Smooth muscle cell (in vitro differentiated cells): ENCODE results near the gene CEP128. TPM values are rescaled to one million over a fixed set of nuclear protein-coding genes. Genes with fewer than 3 reads are reported as not detected.

Source experiments
- DNase-seq: peaks from one replicate; lab custom pipeline; 2025; ENCODE audit not compliant: unreplicated experiment; lab: John Stamatoyannopoulos, UW
- H2AFZ ChIP-seq: fragments of 200-600 bp; sonication (generic); 2 replicates; pipeline ENCODE4 v1.6.0; 2016; ENCODE audit warnings: antibody characterized with exemption, low read depth, mild to moderate bottlenecking
- H3F3A ChIP-seq: fragments of 200-600 bp; sonication (generic); 2 replicates; pipeline ENCODE4 v1.6.0; 2017; ENCODE audit warnings: antibody characterized with exemption, low read depth
- H3K27ac ChIP-seq: fragments of 200-600 bp; sonication (generic); 2 replicates; pipeline ENCODE4 v1.5.1; 2016; ENCODE audit warnings: low read depth, mild to moderate bottlenecking
- H3K27me3 ChIP-seq: fragments of 200-600 bp; sonication (generic); 2 replicates; pipeline ENCODE4 v1.6.1; 2016; ENCODE audit warnings: low read depth, mild to moderate bottlenecking
- H3K36me3 ChIP-seq: fragments of 200-600 bp; sonication (generic); 2 replicates; pipeline ENCODE4 v1.5.1; 2016; ENCODE audit warnings: low read depth
- H3K4me1 ChIP-seq: fragments of 200-600 bp; sonication (generic); 2 replicates; pipeline ENCODE4 v1.5.1; 2016; ENCODE audit warnings: low read depth
- H3K4me2 ChIP-seq: fragments of 200-600 bp; sonication (generic); 2 replicates; pipeline ENCODE4 v1.6.0; 2016; ENCODE audit warnings: mild to moderate bottlenecking
- H3K4me3 ChIP-seq: fragments of 200-600 bp; sonication (generic); 2 replicates; pipeline ENCODE4 v1.5.1; 2016; ENCODE audit warnings: mild to moderate bottlenecking
- H3K79me2 ChIP-seq: fragments of 200-600 bp; sonication (generic); 2 replicates; pipeline ENCODE4 v1.6.0; 2016; ENCODE audit warnings: low read depth, mild to moderate bottlenecking
- H3K9ac ChIP-seq: fragments of 200-600 bp; sonication (generic); 2 replicates; pipeline ENCODE4 v1.6.0; 2016; ENCODE audit warnings: low read depth
- H3K9me3 ChIP-seq: fragments of 200-600 bp; sonication (generic); replicated peaks from 2 replicates; pipeline ENCODE4 v1.5.1; 2016; ENCODE audit warnings: low read depth
- H4K20me1 ChIP-seq: fragments of 200-600 bp; sonication (generic); 2 replicates; pipeline ENCODE4 v1.6.0; 2016; ENCODE audit warnings: low read depth
- CTCF ChIP-seq: fragments of 200-600 bp; sonication (generic); IDR thresholded peaks from 2 replicates; pipeline ENCODE4 v1.5.1; 2017; ENCODE audit warnings: borderline replicate concordance, mild to moderate bottlenecking, antibody characterized with exemption; ENCODE audit not compliant: insufficient read depth, poor library complexity, severe bottlenecking
- WGBS: methylation state at CpG from one replicate; pipeline ENCODE4 v1.1.7; 2016; ENCODE audit warnings: low lambda C conversion rate; 5-methylcytosine and 5-hydroxymethylcytosine counted together
- polyA plus RNA-seq: library from polyadenylated mRNA; unstranded; fragments of >200 nt; fragmentation: Nextera tagmentation; extraction: Ambion mirVana; gene quantifications from 2 replicates; pipeline ENCODE4 v1.2.1, GENCODE V29; 2016
- total RNA-seq: library from RNA; depleted of rRNA; stranded (reverse); fragments of >200 nt; gene quantifications from 2 replicates; pipeline ENCODE4 v1.2.3, GENCODE V29; 2014

The CEP128 gene
- total and polyA plus RNA-seq, 2 experiments from 2014 or later = 2.7 to 4.4 TPM

DNA sequence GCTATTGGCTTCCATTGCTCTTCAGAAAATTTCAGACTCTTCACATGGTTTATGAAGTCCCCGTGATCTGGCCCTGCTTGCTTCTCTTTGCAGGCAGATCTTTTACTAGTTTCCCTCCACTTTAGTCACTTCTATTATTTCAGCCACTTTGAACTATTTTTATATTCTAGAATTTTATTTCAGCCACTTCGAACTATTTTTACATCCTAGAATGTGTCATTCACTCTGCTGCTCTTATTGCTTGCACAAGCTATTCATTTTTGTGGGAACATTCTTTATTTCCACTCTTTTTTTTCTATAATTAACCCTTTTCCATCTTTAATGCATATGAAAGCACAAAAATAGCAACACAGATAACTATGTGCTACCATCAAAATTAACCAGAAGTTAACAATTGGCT, 38.4 kb upstream of the CEP128 start:
- no peak overlapping the region for H3K27ac ChIP-seq
- H3K9ac ChIP-seq = no peak overlapping the region
- DNase-seq = no peak
- H3K4me1 ChIP-seq = no peaks in the 10 kb centered on the region
- no peaks in the 10 kb centered on the region for H3K36me3 ChIP-seq
- 92% methylated on average over 2 of the region's 2 CpGs for WGBS
- peaks cover 3% of the 10 kb centered on the region for H3K27me3 ChIP-seq
- H3K4me2 ChIP-seq = no peak overlapping the region
- no peaks in the 10 kb centered on the region for H3F3A ChIP-seq
- H4K20me1 ChIP-seq = no peaks in the 10 kb centered on the region
- no peaks in the 10 kb centered on the region for H3K9me3 ChIP-seq
- TF ChIP-seq CTCF = no peak
- H3K4me3 ChIP-seq = no peak overlapping the region
- H2AFZ ChIP-seq = no peak overlapping the region
- no peaks in the 10 kb centered on the region for H3K79me2 ChIP-seq

GRCh38 chr14:80978403-80978802, 36.9 kb upstream of the CEP128 start:
- Histone ChIP-seq H3K4me1 (no peaks in the 10 kb centered on the region), H3K27ac (no peak overlapping the region), H2AFZ (no peak overlapping the region), H3K27me3 (peaks cover 3% of the 10 kb centered on the region), H3K4me2 (no peak overlapping the region), H4K20me1 (no peaks in the 10 kb centered on the region), H3F3A (no peaks in the 10 kb centered on the region), H3K36me3 (no peaks in the 10 kb centered on the region), H3K79me2 (no peaks in the 10 kb centered on the region), H3K9ac (no peak overlapping the region), H3K9me3 (no peaks in the 10 kb centered on the region), H3K4me3 (no peak overlapping the region)
- no peak for TF ChIP-seq CTCF
- no peak for DNase-seq
- WGBS = 78% methylated on average over 2 of the region's 2 CpGs

DNA sequence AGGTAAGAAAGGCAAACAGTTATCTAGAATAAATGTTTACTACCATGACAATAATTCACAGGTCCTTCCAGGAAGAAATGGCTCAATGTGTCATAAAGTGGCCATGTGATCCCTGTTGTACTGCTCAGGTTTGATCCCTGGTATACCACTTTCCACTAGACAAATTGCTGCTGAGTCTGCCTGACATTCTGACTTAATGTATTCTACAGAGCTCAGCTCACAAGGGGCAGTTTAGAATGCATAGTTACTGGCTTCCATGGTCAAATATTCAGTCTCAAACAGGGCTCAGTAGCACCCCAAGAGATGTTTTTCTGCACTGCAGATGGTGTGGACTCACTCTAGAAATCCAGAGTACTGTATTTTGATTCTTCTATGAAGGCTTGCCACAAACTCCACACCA, 35.7 kb upstream of the CEP128 start:
- Histone ChIP-seq H2AFZ (no peak overlapping the region), H3F3A (no peaks in the 10 kb centered on the region), H3K27ac (no peak overlapping the region), H3K36me3 (no peaks in the 10 kb centered on the region), H3K4me1 (no peaks in the 10 kb centered on the region), H3K4me2 (no peak overlapping the region), H3K27me3 (peaks cover 3% of the 10 kb centered on the region), H3K9me3 (no peaks in the 10 kb centered on the region), H3K9ac (no peak overlapping the region), H3K4me3 (no peak overlapping the region), H4K20me1 (no peaks in the 10 kb centered on the region), H3K79me2 (no peaks in the 10 kb centered on the region)
- no peak for DNase-seq
- no peak for TF ChIP-seq CTCF

- H3K4me2 ChIP-seq = no peak overlapping the region
- no peak for DNase-seq
- 73% methylated on average over 2 of the region's 2 CpGs for WGBS
Measured at GRCh38 chr14:80974679-80975078, 33.1 kb upstream of the CEP128 start.

More at GRCh38 chr14:80974679-80975078, 33.1 kb upstream of the CEP128 start:
- Histone ChIP-seq H3K27ac (no peak overlapping the region), H3K9ac (no peak overlapping the region), H3K9me3 (no peaks in the 10 kb centered on the region), H3K4me3 (no peak overlapping the region), H3K4me1 (no peaks in the 10 kb centered on the region), H3K79me2 (no peaks in the 10 kb centered on the region), H2AFZ (no peak overlapping the region), H4K20me1 (no peaks in the 10 kb centered on the region), H3F3A (no peaks in the 10 kb centered on the region), H3K27me3 (peaks cover 8% of the 10 kb centered on the region), H3K36me3 (no peaks in the 10 kb centered on the region)
- no peak for TF ChIP-seq CTCF
